Esophagus squamous epithelium (tissue), 5 donors: ENCODE results near the gene NTMT1. TPM values are rescaled to one million over a fixed set of nuclear protein-coding genes. Genes with fewer than 3 reads are reported as not detected.

Experiments used
- DNase-seq: peaks from one replicate; lab custom pipeline; 2025; lab: John Stamatoyannopoulos, UW
- H3K27ac ChIP-seq, 4 donors: fragments of 200-600 bp; sonication (generic); one replicate each; pipeline ENCODE4 v1.5.1; 2016 to 2019; ENCODE audit warnings: mild to moderate bottlenecking in 1 of 4
- H3K27me3 ChIP-seq, 4 donors: fragments of 200-600 bp; sonication (generic); 1 replicate in 3 of 4; 2 replicates in 1 of 4; pipeline versions ENCODE4 v1.5.1 to v1.6.0; 2017 to 2021; ENCODE audit warnings: antibody characterized with exemption in 1 of 4
- H3K36me3 ChIP-seq, 3 donors: fragments of 200-600 bp; sonication (generic); one replicate each; pipeline ENCODE4 v1.5.1; 2016 to 2019
- H3K4me1 ChIP-seq, 3 donors: fragments of 200-600 bp; sonication (generic); one replicate each; pipeline ENCODE4 v1.5.1; 2017 to 2019
- H3K4me3 ChIP-seq, 4 donors: fragments of 200-600 bp; sonication (generic); 1 replicate in 3 of 4; 2 replicates in 1 of 4; pipeline ENCODE4 v1.5.1; 2016 to 2019; ENCODE audit warnings: mild to moderate bottlenecking in 2 of 4, moderate library complexity in 1 of 4
- H3K9me3 ChIP-seq, 3 donors: fragments of 200-600 bp; sonication (generic); one replicate each; pipeline ENCODE4 v1.5.1; 2016 to 2019
- POLR2A ChIP-seq, 4 donors: fragments of 450-650 bp; IDR thresholded peaks; one replicate each; pipeline ENCODE4 v1.6.1; 2017; ENCODE audit warnings: antibody characterized with exemption in 4 of 4, mild to moderate bottlenecking in 4 of 4, moderate library complexity in 3 of 4
- WGBS, 2 donors: methylation state at CpG; one replicate each; pipeline ENCODE4 v1.1.5; 2018; 5-methylcytosine and 5-hydroxymethylcytosine counted together
- intact Hi-C: fragments of 100-400 bp; cut with DNase I; formaldehyde crosslinking; loops from one replicate; pipeline ENCODE4 v1.15.0; 2022
- total RNA-seq, 4 donors: library from RNA; depleted of rRNA; stranded (reverse); fragments of >200 nt; gene quantifications; one replicate each; pipeline ENCODE4 v1.1.0, GENCODE V29; 2016
- TF ChIP-seq, protein P1 (sequence below), 6 experiments: fragments of 450-650 bp in 4 of 6; fragments of 200-600 bp in 2 of 6; sonication (generic) in 2 of 6; IDR thresholded peaks; one replicate each; pipeline ENCODE4 v1.5.1; 2016 to 2019; ENCODE audit warnings: antibody characterized with exemption in 6 of 6, mild to moderate bottlenecking in 4 of 6, moderate library complexity in 4 of 6
- donor health status: DM: yes; HTN: yes; CAD: no.

Gene NTMT1
- total RNA-seq, 4 donors from 2014 or later = 14.0 to 17.6 (median 16.0) TPM

DNA sequence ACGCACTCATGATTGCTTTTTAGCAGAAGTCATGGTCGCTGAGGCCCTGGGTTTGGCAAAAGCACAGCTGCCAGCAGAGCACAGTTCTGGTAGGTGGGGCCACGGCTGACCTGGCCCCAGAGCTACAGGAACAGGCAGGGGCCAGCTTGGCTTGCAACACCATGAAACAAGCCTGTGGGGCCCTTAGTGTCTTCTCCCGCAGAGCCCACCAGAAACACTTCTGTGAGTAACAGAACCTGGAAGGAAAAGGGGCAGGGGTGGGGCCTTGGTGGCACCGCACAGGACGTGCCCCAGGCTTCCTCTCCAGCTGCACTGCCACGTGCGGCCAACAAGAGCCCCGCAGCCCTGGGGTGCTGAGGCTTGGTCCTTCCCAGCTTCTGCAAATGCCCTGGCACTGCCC is 11.1 kb downstream of the NTMT1 start:
- peaks cover 28 to 76% (median 48%) of the 10 kb centered on the region in 3 donors for H3K36me3 ChIP-seq
- H3K9me3 ChIP-seq = no peaks in the 10 kb centered on the region
- no peak overlapping the region for H3K4me3 ChIP-seq
- peaks cover 18 to 42% (median 22%) of the 10 kb centered on the region in 3 donors for H3K4me1 ChIP-seq
- 65% methylated on average over 3 of the region's 9 CpGs; no CpG with 5 or more reads in 1 of the 2 donors for WGBS, 2 donors
- no peak overlapping the region for H3K27ac ChIP-seq
- H3K27me3 ChIP-seq = no peaks in the 10 kb centered on the region
- TF ChIP-seq, protein P1, sequence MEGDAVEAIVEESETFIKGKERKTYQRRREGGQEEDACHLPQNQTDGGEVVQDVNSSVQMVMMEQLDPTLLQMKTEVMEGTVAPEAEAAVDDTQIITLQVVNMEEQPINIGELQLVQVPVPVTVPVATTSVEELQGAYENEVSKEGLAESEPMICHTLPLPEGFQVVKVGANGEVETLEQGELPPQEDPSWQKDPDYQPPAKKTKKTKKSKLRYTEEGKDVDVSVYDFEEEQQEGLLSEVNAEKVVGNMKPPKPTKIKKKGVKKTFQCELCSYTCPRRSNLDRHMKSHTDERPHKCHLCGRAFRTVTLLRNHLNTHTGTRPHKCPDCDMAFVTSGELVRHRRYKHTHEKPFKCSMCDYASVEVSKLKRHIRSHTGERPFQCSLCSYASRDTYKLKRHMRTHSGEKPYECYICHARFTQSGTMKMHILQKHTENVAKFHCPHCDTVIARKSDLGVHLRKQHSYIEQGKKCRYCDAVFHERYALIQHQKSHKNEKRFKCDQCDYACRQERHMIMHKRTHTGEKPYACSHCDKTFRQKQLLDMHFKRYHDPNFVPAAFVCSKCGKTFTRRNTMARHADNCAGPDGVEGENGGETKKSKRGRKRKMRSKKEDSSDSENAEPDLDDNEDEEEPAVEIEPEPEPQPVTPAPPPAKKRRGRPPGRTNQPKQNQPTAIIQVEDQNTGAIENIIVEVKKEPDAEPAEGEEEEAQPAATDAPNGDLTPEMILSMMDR (IDR thresholded peaks at IDR 0.05) = no peak
- TF ChIP-seq POLR2A (IDR thresholded peaks at IDR 0.05) = no peak
- intact Hi-C loops = no loop called here
- DNase-seq = no peak

DNA sequence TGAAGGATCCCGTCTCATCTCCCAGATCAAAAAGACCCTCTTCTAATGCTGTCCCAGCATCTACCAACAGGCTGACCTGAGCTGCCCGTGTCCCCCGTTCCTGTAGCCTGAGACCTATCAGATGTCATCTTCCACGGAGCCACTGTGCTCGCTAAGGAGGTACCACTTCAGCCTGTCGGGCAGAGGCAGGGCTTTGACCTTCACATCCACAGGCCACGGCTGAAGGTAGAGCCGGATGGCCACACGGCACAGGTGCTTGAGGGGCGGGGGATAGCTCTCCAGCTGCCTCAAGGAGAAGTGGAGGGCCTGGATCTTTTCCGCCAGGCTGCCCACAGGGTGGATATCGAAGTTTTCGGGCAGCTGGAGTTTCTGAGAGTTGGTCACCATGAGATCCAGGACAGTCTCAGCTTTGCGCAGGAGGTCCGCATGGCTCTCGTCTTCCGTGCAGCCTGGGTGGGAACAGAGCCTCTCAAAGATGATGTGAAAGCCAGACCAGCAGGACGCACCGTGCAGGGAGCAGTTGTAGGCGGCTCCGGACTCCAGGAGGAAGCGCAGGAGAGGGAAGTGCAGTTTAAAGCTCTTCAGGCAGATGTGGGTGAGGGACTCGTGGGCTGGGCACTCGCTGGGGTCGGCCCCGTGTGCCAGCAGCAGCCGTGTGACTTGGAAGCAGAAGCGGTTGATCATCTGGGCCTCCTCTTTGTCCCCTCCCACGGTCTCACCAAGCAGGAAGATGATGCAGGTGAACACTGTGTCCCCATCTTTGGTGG is 11.9 kb downstream of the NTMT1 start:
- no peak for TF ChIP-seq POLR2A (IDR thresholded peaks at IDR 0.05)
- TF ChIP-seq, protein P1 (IDR thresholded peaks at IDR 0.05) = no peak
- no peak overlapping the region for H3K27ac ChIP-seq
- H3K4me3 ChIP-seq = no peak overlapping the region
- intact Hi-C loops = no loop called here
- no peaks in the 10 kb centered on the region for H3K9me3 ChIP-seq
- no peaks in the 10 kb centered on the region for H3K27me3 ChIP-seq
- peaks cover 28 to 70% (median 46%) of the 10 kb centered on the region in 3 donors for H3K36me3 ChIP-seq
- no peak for DNase-seq
- 67 to 72% methylated on average over 7 to 16 of the region's 29 CpGs for WGBS, 2 donors
- H3K4me1 ChIP-seq = peaks cover 18 to 45% (median 22%) of the 10 kb centered on the region in 3 donors

- H3K27me3 ChIP-seq = no peaks in the 10 kb centered on the region
- H3K4me1 ChIP-seq = peaks cover 18 to 53% (median 29%) of the 10 kb centered on the region in 3 donors
- no peak for TF ChIP-seq POLR2A (IDR thresholded peaks at IDR 0.05)
- TF ChIP-seq, protein P1 (IDR thresholded peaks at IDR 0.05) = no peak
- H3K27ac ChIP-seq = peak overlapping the region in 2 of 4 donors; percentile 30 to 64
- no peak for DNase-seq
- H3K9me3 ChIP-seq = no peaks in the 10 kb centered on the region
- 90% methylated on average over 2 of the region's 17 CpGs; no CpG with 5 or more reads in 1 of the 2 donors for WGBS, 2 donors
- intact Hi-C loops = no loop called here
- peaks cover 28 to 57% (median 38%) of the 10 kb centered on the region in 3 donors for H3K36me3 ChIP-seq
- no peak overlapping the region for H3K4me3 ChIP-seq
These were observed 13.2 kb downstream of the NTMT1 start for GRCh38 chr9:129639034-129639630.

DNA sequence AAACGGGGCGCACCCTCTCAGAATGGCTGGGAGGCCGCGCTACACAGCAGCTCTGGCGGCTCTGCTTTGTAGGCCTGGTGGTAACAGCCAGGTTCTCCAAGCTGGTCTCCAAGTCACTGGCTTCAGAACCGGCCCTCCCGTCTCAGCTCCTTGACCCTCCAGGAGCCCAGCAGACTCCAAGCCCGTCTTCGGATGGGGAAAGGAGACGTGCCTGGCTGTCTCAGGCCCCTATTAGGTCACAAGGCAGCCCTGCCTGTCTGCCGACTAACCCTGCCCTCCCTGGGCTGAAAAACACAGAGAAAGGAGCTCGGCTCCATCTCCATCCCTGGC is 13.8 kb downstream of the NTMT1 start:
- H3K27me3 ChIP-seq = no peaks in the 10 kb centered on the region
- intact Hi-C loops = loop anchor here (10.0 kb wide), 1 partner anchor 95 kb away; no protein-coding TSS in a partner anchor
- TF ChIP-seq POLR2A (IDR thresholded peaks at IDR 0.05) = no peak
- TF ChIP-seq, protein P1 (IDR thresholded peaks at IDR 0.05) = no peak
- H3K36me3 ChIP-seq = peaks cover 26 to 52% (median 32%) of the 10 kb centered on the region in 3 donors
- peak overlapping the region in 3 of 4 donors; percentile 30 to 64 (median 54) for H3K27ac ChIP-seq
- peak overlapping the region in 1 of 4 donors; percentile 90 for H3K4me3 ChIP-seq
- 52 to 95% methylated on average over 3 to 7 of the region's 12 CpGs for WGBS, 2 donors
- DNase-seq = no peak
- H3K4me1 ChIP-seq = peaks cover 18 to 59% (median 32%) of the 10 kb centered on the region in 3 donors
- no peaks in the 10 kb centered on the region for H3K9me3 ChIP-seq
